Measurements from ENCODE around the gene AIPL1.

Gene AIPL1

DNA sequence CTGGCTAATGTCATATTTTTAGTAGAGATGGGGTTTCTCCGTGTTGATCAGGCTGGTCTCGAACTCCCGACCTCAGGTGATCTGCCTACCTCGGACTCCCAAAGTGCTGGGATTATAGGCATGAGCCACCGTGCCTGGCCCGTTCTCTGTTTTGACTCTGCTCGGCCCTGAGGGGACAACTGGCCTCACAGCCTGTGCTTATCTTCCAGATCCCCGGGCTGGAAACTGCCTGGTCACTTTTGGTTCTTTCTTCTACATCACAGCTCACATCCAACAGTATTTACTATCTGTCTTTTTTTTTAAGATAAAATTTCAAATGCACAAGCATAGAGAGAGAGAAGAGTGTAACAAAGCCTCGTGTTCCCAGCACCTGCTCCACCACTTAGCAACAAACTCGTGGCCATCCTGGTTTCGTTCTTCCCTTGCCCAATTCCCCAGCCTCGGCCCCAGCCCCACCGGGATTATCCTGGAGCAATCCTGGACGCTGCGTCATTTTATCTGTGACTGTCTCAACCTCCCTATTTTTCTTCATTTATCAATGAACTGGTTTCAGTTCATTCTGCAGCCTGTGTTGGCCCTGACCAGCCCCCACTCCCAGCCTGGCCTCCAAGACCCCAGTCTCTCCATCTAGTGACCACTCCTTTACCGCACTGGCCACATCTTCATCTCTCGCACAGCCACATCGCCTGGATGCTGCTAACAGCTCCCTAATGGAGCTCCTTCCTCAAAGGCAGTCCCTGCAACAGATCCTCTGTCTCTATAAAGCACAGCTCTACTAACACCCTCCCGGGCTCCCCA lies 30.5 kb upstream of the AIPL1 start:
- DNase-seq = no peak

DNA sequence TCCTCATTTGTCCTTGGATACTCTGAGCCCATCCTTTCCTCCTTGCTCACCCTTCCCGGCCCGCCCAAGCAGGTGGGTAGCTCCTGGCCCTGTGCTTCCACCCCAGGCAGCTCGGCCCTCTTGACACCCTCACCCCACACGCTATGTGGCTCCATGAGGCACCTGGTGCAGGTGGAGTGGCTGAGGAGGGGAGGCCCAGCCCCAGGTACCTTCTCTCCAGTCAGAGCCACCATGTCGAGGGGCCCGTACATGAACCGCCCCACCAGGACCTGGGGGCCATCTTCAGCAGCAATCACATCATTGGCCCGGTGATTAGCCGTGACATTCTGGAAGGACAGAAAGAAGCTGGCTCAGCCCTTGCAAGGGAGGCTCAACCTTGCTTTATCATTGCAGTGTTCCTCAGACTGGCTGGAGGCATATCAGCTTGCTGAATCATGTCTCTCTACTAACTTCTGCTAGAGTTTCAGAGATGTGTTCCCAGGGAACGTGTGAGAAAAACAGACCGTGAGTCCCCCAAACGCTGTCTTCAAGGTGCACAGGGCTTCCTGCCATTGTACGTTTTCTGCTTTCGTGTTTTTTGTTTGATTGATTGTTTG lies 29.6 kb upstream of the AIPL1 start:
- DNase-seq = no peak

DNA sequence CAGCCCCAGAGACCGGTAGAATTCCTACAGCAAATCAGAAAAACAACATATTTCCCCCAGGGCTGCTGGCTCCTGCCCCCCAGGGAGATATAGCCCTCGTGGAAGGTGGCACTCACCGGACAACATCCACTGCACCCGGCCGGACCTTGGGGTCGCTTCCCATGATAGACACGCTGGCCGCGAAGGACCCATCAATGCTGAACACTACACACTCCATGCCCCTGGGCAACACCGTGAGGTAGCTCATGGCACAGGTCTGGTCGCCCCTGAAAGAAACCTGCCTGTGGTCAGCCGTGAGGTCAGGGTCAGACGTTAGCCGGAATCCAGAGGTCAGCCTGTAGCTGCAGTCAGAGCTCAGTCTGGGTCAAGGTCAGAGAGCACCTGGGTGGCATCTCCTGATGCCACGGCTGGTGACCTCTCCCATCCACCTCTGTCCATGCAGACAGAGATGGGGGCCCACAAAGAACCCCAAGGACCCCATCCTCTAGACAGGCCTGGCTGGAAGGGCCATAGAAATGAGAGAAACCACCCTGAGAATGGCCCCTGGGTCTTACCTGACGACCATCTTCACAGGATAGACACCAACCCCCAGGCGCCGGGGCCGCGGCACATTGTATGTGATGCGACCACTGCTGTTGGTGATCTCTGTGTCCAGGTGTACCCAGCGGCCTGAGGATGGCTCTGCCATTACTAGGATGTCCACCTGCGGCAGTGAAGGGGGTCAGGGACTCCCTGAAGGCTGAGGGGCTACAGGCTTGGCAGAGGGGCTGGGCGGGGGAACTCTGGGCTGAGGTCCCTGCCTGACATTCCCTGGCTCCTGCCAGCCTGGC lies 28.9 kb upstream of the AIPL1 start:
- no peak for DNase-seq

DNA sequence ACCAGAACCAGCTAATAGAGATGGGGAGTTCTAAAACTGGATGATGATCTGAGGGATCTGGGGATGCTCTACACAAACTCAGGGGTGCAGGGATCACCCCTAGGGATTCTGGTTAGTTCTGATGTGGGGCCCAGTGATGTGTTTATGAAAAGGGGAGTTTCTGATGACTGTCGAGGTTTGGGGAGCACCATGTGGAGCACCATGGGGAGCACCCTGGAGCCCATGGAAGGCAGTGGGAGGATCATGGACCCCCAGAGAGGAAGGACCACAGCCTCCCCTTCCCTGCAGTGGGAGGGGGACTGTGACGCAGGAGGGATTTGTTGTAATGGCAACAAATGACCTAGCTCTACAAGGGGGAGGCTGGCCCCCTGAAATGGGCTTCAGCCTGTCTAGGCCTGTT lies 27.8 kb upstream of the AIPL1 start:
- no peak for DNase-seq

DNA sequence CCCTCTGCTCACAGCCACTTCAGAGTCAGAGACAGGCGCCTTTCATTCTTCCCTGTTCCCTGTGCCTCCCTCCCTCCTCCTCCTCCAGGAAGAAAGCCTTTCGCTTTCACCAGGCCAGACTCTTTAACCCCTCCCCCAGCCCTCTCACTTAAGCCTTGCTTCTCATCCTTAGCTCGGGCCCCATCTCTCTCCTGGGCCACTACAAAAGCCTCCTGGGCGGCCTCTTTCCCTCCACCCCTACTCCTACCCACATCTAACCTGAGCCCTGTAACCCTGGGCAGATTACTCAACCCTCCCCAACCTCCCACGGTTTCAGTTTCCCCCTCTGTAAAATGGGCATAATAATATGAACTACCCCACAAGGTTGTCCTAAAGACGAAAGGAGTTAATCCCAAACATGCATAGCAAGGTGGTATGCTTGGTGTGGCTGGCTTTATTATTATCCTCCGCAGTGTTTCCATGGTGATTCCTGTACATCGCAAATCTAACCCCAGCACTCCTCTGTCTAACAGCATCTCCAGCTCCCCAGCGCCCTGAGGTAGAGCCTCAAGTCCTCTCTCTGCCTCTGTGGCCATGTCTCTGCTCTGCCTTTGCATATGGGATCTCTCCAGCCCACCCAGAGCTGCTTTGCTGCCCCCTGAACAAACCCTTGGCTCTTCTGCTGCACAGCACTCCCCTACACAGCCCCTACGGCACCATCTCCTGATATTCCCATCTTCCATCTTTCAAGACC lies 27.0 kb upstream of the AIPL1 start:
- DNase-seq = peak in 1 of 5 experiments; percentile 19

DNA sequence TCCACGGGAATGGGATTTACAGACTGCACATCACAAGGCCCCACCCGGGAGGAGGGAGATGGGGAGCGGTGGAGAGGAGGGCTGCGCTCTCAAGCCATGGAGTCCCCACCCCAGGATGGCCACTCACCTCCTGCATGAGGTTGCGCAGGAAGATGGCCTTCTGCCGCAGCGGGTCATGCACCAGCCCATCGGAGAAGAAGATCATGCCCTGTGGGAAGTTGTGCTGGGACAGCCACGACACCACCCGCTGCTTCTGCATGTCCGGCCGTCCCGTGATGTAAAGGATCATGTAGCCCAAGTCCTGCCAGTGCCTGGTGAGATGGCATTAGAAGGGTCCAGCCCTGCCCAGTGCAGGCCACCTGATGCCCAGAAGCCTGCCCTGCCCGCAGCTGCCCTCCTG lies 26.3 kb upstream of the AIPL1 start:
- no peak for DNase-seq

DNA sequence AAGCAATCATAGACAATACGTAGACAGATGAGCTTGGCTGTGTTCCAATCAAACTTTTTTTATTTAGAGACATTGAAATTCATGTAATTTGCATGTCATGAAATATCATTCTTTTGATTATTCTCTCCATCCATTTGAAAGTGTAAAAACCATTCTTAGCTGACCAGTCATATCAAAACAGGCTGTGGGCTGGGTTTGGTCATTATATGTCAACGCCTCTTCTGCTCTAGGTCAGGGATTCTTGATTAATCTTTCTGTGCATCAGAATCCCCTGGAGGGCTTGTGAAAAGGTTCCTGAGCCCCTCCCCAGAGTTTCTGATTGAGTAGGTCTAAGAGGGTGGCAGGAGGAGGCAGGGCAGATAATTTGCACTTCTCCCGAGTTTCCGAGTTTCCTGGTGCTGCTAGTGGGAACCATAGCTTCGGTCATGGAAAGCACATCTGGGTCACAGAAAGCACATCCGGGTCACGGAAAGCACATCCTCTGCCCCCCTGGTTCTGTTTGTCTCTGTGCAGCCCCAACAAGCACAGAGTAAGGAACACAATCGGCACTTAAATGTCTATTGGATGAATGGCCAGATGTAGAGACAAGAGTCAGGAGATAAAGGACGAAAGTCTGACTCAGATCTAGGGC lies 25.7 kb upstream of the AIPL1 start:
- no peak for DNase-seq

DNA sequence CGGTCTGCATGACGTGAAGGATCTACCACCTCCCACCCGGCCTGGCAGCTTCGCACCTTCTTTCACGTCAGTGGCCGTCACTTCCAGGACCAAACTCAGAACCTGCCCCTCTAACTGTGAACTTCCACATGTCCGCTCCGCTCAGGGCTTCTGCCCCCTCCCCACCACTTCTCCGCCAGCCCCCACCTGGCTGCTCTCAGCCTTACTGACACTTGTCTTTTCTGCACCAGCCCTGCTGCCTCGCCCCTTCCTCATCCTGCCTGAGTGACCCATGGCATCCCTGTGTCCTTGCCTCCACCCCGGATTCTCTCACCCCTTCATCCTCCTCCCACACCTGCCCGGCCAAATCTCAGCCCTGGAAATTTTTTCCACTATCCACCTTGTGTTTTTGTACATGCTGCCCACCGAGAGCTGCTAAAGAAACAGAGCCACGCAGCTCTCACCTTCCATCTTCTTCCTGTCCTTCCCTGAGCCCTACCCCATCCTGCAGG lies 23.6 kb upstream of the AIPL1 start:
- no peak for DNase-seq

DNA sequence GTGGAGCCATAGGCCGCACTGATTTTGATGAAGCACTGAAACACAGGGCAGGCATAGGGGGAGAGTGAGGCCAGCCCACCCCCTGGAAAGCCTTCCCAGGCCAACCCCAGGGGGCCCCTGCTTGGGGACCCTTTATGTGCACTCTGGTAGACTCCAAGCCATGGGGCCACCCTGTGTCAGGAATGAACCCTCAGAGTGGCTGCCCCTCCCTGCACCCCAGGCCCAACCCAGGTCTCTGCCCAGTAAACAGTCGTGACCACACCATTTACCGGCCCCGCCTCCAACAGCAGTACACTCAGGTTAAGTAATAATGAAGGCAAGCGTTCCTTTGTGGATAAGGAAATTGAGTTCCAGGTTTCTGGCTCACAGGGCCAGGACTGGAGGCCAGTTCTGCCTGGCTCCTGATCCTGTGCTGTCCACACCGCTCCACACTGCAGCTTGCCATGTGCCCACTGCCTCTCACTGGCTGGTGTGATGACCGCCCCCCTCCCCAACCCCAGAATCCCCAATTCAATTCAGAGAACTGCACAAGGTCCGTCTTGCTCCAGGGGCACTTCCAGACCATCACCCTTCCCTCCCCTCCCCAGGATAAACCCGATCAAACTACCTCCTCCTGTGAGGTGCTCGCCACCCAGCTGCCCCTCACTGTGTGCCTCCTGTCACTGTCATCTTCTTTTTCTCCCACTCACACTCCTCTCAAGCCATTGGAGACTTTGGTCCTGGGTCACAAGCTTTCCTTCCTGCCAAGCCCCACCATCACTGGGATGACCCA lies 23.0 kb upstream of the AIPL1 start:
- no peak for DNase-seq

DNA sequence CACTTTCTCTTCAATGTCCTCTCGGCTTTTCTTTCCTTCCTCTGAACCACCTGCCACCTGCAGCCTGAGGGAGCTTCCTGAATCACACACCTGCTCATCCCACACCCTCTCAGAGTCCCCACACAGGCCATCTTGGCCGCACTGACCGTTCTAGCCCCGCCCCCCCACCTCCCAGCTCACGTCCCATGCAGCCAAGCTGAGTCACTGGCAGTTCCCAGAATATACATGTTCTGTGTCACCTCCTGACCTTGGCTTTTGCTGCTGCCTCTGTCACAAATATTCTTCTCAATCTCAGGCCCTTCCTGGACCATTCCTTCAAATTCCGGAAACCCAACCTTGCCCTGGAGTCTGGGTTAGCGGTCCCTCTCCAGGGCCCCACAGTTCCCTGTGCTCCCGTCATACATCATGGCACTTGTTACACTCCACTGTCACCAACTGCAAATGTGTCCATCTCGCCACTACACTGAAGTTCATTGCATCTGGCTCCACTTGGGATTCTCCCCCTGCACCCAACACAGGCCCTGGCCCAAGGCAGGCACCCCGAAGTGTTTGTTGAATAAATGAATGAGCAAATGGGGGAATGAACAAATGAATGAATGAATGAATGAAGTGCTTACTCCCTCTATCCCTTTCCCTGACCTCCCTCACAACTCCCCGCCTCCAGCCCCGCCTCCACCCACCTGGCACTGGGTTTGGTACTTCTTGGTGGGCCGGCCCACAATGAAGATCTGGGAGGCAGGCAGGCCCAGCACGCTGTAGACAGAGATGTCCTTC lies 22.2 kb upstream of the AIPL1 start:
- DNase-seq = no peak

DNA sequence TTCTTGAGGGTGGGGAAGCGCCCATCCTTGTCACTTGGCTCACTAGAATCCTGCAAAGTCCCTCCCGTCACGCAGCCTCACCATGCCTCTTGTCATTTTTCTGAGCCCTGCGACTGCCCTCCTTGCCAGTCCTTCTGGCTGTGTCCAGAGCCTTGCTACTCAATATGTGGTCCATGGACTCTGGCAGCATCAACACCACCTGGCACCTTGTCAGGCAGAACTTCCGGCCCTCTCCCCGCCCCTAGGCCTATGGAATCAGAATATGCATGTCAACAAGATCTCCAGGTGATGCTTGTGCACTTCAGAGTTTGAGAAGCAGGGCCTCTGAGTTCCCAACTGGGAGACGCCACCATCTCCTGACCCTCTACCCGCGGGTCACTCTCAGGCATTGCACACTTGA lies 21.4 kb upstream of the AIPL1 start:
- DNase-seq = no peak

DNA sequence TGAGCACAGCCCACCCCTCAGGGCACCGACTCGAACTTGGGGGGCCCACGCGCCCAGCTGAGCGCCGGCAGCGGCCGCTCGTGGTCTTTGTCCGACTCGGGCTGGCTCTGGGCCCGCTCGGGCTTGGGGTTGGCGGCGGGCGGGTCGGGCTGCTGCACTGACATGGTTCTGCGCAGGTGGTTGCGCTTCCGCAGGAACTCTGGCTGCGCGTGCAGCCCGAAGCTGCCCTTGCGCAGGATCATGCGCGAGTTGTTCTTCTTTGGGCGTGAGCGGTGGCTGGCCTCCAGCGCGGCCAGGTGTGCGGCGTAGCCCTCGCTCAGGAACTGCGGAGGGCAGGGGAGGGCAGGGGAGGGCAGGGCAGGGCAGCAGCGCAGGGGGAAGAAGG lies 20.4 kb upstream of the AIPL1 start:
- peak in 1 of 5 experiments; percentile 51 for DNase-seq

DNA sequence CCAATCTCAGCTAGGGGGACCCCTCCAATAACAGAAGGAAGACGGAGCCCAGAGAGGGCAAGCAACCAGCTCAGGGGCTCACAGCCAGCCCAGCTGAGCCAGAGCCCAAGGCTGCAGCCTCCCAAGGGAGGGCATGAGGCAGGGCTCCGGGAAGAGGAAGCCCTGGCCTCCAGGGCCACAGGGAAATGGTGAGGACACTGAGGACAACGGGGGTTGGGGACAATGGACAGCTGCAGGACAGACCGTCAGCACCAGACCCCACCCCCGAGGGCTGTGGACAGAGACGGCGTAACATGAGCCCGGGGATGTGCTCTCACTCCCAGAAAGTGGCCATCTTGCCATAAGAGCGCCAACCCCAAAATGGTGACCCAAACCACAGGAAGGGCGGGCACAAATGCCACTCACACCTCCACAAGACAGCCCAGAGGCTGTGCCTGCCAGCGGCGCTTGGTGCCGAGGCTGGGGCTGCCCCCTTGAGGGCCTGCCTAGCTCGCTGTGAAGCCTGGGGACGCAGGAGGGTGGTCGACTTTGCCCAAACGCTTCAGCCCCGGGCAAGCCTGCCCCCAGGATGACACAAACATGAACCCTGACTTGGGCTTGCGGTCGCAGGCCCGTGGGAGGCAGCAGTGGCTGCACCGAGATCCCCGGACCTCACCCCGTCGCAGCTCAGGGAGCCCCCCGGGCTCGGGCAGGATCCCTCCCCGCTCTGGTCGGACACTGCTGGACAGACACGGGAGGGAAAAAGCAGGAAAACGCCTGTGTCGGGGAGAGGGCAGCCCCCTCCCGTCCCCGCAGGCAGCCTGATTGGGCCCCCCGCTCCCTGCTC lies 19.8 kb upstream of the AIPL1 start:
- DNase-seq = no peak

DNA sequence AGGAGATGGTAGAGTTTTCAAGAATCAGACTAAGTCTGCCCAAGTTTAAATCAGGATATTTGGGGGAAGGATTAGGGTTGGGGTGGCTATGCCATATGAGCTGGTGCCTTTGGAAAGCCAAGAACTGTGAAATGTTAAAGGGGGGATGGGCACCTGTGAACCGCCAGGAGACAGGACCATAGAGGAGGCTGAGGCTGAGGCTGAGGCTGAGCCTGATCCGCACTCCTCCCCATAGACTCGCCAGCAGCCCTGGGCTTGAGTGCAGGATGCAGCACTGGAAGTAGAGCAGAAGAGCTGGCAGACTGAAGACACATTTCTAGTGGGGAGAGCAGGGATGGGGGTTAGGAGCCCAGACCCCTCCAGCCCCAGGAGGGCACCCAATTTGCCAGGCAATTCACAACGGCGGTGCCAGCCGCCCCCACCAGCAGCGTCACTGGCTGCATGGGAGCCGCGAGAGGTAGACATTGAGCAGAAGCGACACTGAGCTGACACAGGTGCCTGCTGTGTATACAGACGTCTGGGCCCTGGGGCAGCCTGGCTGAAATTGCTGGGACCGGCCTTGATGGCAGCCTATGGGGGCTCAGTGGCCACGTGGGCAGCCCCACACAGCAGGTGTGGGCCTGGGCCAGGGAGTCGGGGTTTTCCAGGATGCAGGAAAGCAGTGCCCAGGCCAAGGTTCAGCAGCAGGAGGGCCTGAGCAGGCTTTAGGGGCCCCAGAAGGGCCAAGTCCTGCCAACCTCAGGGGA lies 18.5 kb upstream of the AIPL1 start:
- no peak for DNase-seq

DNA sequence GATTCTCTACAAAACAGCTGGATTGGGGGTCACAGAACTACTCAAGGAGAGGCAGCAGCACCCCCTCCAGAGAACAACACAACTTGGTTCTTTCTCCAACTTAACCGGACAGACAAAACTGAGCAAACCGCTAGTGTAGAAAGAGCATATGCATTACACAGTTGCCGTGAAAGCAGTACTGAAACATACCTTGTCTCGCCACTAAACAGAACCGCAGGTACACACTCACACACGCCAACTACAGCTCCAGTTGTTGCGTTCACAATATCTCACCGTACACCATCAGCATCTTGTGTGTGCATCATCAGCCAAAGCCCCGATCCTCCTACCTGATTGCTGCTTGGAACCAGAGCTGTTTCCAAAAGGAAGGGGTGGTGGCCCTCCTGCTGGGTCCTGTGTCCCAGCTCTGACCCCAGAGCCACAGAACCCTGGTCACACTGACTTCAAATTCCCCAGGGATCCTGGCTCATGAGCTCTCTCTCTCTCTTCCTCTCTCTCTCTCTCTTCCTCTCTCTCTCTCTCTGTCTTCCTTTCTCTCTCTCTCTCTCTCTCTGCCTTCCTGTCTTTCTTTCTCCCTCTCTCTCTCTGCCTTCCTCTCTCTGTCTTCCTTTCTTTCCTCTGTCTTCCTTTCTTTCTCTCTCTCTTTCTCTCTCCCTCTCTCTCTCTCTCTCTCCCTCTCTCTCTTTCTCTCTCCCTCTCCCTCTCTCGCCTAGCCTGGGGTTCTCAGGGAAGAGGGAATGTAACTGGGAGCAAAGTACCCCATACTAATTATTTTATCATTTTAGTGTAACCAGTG lies 17.7 kb upstream of the AIPL1 start:
- DNase-seq = no peak

DNA sequence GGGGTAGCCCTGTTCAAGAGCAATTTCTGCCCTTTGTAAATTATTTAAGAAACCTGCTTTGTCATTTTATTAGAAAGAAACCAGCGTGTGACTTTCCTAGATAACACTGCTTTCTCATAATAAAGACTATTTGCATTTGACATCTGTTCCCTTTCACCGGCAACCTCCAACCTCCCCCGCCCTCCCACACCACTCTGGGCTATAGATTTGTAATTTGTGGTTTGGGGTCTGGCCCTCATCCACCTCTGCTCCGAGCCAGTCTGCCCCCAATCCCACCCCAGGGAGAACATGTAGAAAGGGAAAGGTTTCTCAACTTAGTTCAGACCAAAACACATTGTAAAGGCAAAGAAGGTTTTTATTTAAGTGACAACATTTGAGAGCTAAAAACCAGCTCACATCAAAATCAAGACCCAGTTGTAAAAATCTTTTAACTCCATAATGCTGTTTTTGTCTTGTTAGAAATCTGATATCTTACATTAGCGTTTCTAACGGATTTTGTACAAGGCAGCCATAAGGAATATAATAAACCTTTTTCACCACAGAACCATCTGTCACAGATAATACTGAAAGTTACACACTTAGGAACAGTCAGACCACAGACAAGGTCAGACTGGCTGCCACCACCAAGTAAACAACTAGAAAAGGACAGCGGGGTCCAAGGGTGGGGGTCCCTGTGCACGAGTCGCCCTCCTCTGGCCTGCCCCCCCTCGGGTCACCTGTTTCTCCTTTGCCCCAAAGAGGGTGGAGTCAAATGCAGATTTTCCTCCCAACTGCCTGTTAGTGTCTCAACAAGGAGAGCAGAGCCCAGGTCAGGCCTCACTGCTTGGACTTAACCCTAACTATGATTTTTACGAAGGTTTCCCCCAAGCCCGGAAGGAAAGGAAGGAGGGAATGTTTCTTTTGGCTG lies 16.3 kb upstream of the AIPL1 start:
- no peak for DNase-seq

DNA sequence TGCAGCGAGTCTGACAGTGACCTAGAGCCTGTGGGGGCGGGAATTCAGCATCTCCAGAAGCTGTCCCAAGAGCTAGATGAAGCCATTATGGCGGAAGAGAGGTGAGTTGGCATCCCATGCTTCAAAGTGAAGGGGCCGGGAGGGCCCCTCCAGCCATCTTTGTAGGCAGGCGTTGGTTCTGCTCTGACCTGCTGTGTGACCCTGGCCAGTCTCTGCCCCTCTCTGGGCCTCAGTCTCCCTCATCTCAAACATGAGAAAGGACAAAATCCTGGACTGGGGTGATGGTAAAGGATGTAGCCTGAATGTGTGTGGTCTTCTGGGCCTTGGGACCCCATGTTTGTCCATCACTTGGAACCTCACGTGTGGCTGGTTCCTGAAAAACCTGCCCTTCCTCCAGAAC lies 14.4 kb upstream of the AIPL1 start:
- DNase-seq = no peak

Data from T-helper 2 cell (primary cell).